Gastroesophageal sphincter (tissue), 4 donors: ENCODE results near the gene PLA2G4A. TPM values are rescaled to one million over a fixed set of nuclear protein-coding genes. Genes with fewer than 3 reads are reported as not detected.
A peak's percentile ranks its signal among the peaks of the same experiment; 100 is the strongest.

Source experiments
- ATAC-seq: fragments of 150-250 bp; one replicate; pipeline ENCODE4 v1.9.1; 2016; ENCODE audit warnings: mild to moderate bottlenecking, moderate library complexity
- H3K27ac ChIP-seq, 4 donors: fragments of 200-600 bp; sonication (generic) in 3 of 4; 1 replicate in 3 of 4; 2 replicates in 1 of 4; pipeline ENCODE4 v1.5.1; 2016 to 2019
- H3K27me3 ChIP-seq: fragments of 200-600 bp; sonication (generic); one replicate; pipeline ENCODE4 v1.5.1; 2019
- H3K36me3 ChIP-seq, 2 donors: fragments of 200-600 bp; sonication (generic); one replicate each; pipeline ENCODE4 v1.5.1; 2019; ENCODE audit warnings: control low read depth in 1 of 2
- H3K4me1 ChIP-seq, 3 donors: fragments of 200-600 bp; sonication (generic); 1 replicate in 2 of 3; 2 replicates in 1 of 3; pipeline ENCODE4 v1.5.1; 2016 to 2019; ENCODE audit warnings: control low read depth in 2 of 3
- H3K4me3 ChIP-seq, 2 donors: fragments of 200-600 bp; sonication (generic); one replicate each; pipeline ENCODE4 v1.5.1; 2019; ENCODE audit warnings: mild to moderate bottlenecking in 1 of 2, moderate library complexity in 1 of 2
- H3K9me3 ChIP-seq, 3 donors: fragments of 200-600 bp; sonication (generic); one replicate each; pipeline ENCODE4 v1.5.1; 2017 to 2019; ENCODE audit warnings: control low read depth in 2 of 3
- EP300 ChIP-seq: sonication (generic); formaldehyde crosslinking; IDR thresholded peaks from one replicate; pipeline ENCODE4 v1.6.1; 2017; ENCODE audit warnings: antibody characterized with exemption, mild to moderate bottlenecking
- POLR2A ChIP-seq, 2 donors: fragments of 450-650 bp; IDR thresholded peaks; one replicate each; pipeline ENCODE4 v1.6.1; 2017; ENCODE audit warnings: antibody characterized with exemption in 2 of 2, mild to moderate bottlenecking in 2 of 2, moderate library complexity in 1 of 2
- POLR2AphosphoS5 ChIP-seq: sonication (generic); formaldehyde crosslinking; IDR thresholded peaks from one replicate; pipeline ENCODE4 v1.6.1; 2017; ENCODE audit warnings: antibody characterized with exemption
- WGBS, 2 donors: methylation state at CpG; one replicate each; pipeline ENCODE4 v1.1.5; 2018; ENCODE audit warnings: low coverage in 1 of 2; 5-methylcytosine and 5-hydroxymethylcytosine counted together
- total RNA-seq, 4 donors: library from RNA; depleted of rRNA; stranded (reverse); fragments of >200 nt; gene quantifications; one replicate each; pipeline ENCODE4 v1.1.0, GENCODE V29; 2016
- TF ChIP-seq, protein P1 (sequence below), 4 experiments: fragments of 200-600 bp in 2 of 4; fragments of 450-650 bp in 2 of 4; sonication (generic) in 1 of 4; IDR thresholded peaks; one replicate each; pipeline ENCODE4 v1.5.1; 2017 to 2019; ENCODE audit warnings: antibody characterized with exemption in 4 of 4, mild to moderate bottlenecking in 2 of 4, moderate library complexity in 2 of 4

Gene PLA2G4A
- total RNA-seq, 4 donors from 2014 or later = 3.6 to 9.7 (median 5.0) TPM

DNA sequence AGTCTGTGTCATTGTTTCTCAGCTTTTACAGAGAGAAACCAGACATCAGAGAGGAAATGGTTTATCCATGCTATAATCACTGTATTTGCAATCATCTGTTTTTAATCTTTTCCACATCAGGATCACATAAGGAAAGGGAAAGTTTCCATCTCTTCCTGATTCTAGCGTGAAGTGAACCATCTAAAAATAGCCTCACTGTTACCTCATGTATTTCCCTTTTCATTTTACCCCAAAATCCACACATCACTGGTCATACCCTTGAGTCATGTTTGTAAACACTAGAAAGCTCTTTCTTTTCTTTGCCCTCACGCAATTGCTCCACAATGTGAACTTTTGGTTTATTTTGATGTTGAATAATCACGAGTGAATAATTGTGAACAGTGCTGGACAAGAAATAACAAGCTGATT, 146.0 kb downstream of the PLA2G4A start:
- peak; percentile 84 for ATAC-seq
- 6 to 8% methylated on average over 3 of the region's 3 CpGs for WGBS, 2 donors

DNA sequence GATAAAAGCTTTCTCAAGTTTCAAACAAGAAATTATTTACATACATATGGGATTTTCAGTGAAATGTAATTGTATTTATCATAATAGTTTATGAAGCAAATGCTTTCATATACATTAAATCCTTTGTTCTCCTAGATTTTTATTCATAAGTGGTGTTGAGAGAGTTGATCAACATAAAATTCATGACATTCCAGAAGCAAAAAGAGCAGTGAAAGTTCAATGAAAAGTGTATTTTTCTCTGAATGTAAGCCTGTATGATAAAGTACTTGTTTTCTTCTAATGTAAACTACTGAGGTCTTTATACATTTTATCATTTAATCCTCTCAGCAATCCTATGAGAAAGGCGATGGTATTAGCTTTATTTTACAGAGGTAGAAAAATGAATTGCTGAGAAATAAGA, 146.5 kb downstream of the PLA2G4A start:
- H3K9me3 ChIP-seq = no peaks in the 10 kb centered on the region
- no peaks in the 10 kb centered on the region for H3K27me3 ChIP-seq
- no peak for ATAC-seq
- H3K27ac ChIP-seq = peak overlapping the region in 1 of 4 donors; percentile 25
- no peak overlapping the region for H3K4me3 ChIP-seq
- 33 to 44% methylated on average over 1 of the region's 1 CpG for whole genome bisulfite sequencing, 2 donors
- H3K36me3 ChIP-seq = no peaks in the 10 kb centered on the region
- H3K4me1 ChIP-seq = peaks cover 0 to 19% (median 3%) of the 10 kb centered on the region in 3 donors
- TF ChIP-seq POLR2AphosphoS5 (no peak), POLR2A (IDR thresholded peaks at IDR 0.05) (no peak), EP300 (no peak)
- TF ChIP-seq, protein P1, sequence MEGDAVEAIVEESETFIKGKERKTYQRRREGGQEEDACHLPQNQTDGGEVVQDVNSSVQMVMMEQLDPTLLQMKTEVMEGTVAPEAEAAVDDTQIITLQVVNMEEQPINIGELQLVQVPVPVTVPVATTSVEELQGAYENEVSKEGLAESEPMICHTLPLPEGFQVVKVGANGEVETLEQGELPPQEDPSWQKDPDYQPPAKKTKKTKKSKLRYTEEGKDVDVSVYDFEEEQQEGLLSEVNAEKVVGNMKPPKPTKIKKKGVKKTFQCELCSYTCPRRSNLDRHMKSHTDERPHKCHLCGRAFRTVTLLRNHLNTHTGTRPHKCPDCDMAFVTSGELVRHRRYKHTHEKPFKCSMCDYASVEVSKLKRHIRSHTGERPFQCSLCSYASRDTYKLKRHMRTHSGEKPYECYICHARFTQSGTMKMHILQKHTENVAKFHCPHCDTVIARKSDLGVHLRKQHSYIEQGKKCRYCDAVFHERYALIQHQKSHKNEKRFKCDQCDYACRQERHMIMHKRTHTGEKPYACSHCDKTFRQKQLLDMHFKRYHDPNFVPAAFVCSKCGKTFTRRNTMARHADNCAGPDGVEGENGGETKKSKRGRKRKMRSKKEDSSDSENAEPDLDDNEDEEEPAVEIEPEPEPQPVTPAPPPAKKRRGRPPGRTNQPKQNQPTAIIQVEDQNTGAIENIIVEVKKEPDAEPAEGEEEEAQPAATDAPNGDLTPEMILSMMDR (IDR thresholded peaks at IDR 0.05) = no peak

More for the DNA sequence above, 146.0 kb downstream of the PLA2G4A start:
- H3K27me3 ChIP-seq = no peaks in the 10 kb centered on the region
- H3K4me3 ChIP-seq = no peak overlapping the region
- H3K9me3 ChIP-seq = no peaks in the 10 kb centered on the region
- H3K36me3 ChIP-seq = no peaks in the 10 kb centered on the region
- peak overlapping the region in 2 of 4 donors; percentile 21 to 25 for H3K27ac ChIP-seq
- peaks cover 0 to 19% (median 3%) of the 10 kb centered on the region in 3 donors for H3K4me1 ChIP-seq
- TF ChIP-seq POLR2AphosphoS5 = peak; percentile 83
- TF ChIP-seq, protein P1 (IDR thresholded peaks at IDR 0.05) = no peak
- no peak for TF ChIP-seq EP300

DNA sequence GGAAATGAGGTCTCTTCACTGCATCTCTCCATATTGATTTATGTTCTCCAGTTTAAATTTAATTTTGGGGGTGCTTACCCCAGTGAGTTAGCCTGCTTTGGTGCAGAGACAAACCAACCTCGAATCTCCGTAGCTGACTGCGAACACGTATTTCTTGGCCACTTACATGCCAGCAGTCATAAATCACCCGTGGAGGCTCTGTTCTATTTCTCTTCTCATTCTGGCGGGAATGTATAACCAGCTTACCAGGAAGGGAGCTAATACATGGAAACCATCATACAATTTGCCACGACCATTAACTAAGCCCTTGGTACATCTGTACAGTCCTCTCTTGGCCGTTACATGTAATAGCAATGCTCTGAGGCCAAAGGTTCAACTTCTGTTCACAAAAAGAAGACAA, 148.0 kb downstream of the PLA2G4A start:
- no peak overlapping the region for H3K4me3 ChIP-seq
- no peaks in the 10 kb centered on the region for H3K27me3 ChIP-seq
- H3K27ac ChIP-seq = no peak overlapping the region
- WGBS, 2 donors = 50 to 72% methylated on average over 8 of the region's 8 CpGs
- TF ChIP-seq POLR2A (IDR thresholded peaks at IDR 0.05) (no peak), POLR2AphosphoS5 (peak; percentile 68)
- TF ChIP-seq, protein P1 (IDR thresholded peaks at IDR 0.05) = no peak
- H3K4me1 ChIP-seq = peaks cover 0 to 19% (median 3%) of the 10 kb centered on the region in 3 donors
- no peaks in the 10 kb centered on the region for H3K36me3 ChIP-seq
- H3K9me3 ChIP-seq = no peaks in the 10 kb centered on the region
- no peak for ATAC-seq

DNA sequence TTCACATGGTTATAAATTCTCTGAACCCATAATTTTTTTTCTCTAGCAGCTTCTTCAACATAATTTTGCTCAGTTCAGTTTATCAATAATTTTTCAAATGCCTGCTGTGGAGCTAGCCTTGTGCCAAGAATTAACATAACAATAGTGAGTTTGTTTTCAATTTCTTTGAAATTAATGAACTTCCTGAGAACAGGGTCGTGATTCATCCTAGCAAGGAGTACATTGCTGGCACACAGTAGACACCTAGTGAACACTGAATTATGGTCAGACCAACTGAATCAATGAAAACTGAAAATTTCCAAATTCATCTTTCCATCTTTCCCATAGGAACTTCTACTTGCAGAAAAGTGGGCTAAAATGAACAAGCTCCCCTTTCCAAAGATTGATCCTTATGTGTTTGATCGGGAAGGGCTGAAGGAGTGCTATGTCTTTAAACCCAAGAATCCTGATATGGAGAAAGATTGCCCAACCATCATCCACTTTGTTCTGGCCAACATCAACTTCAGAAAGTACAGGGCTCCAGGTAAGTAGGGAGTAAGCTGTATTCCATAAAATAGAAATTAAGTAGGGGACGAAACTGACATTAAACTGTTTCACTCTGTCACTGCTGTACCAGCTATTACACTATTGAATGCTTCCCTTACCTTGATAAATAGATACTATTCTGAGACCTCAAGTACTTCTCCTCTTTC, 148.7 kb downstream of the PLA2G4A start:
- peaks cover 0 to 19% (median 3%) of the 10 kb centered on the region in 3 donors for H3K4me1 ChIP-seq
- no peaks in the 10 kb centered on the region for H3K36me3 ChIP-seq
- ATAC-seq = no peak
- no peak overlapping the region for H3K27ac ChIP-seq
- TF ChIP-seq POLR2A (IDR thresholded peaks at IDR 0.05) (no peak), EP300 (no peak), POLR2AphosphoS5 (no peak)
- TF ChIP-seq, protein P1 (IDR thresholded peaks at IDR 0.05) = no peak
- H3K27me3 ChIP-seq = no peaks in the 10 kb centered on the region
- no peak overlapping the region for H3K4me3 ChIP-seq
- WGBS, 2 donors = 53 to 74% methylated on average over 2 to 3 of the region's 3 CpGs
- no peaks in the 10 kb centered on the region for H3K9me3 ChIP-seq
